HepG2 (cell line): Measurements from ENCODE around the gene ZNF581. TPM values are rescaled to one million over a fixed set of nuclear protein-coding genes. Genes with fewer than 3 reads are reported as not detected.

ENCODE experiments used
- ATAC-seq: fragments of 200-7000 bp; cut with Tn5 transposase; 3 replicates; pipeline ENCODE4 v1.9.1; 2020; ENCODE audit warnings: mild to moderate bottlenecking, moderate library complexity
- BruUV-seq: library from RNA; stranded (reverse); fragments of 400-500 nt; replicated peaks from 2 replicates; lab custom pipeline; 2021; lab: Mats Ljungman, UMichigan
- CTCF ChIA-PET: fragments of 300-600 bp; formaldehyde crosslinking; extraction: SDS; loops from one replicate; lab custom pipeline; 2021; ENCODE audit warnings: low total read pairs, inconsistent platforms, low intra/inter-chr PET ratio; lab: Yijun Ruan, JAX
- POLR2A ChIA-PET: fragments of 350-600 bp; sonication (Branson Sonifier 250); formaldehyde crosslinking; loops from one replicate; lab custom pipeline; 2020; ENCODE audit warnings: antibody characterized with exemption, inconsistent platforms; lab: Yijun Ruan, JAX
- DNase-seq: peaks from one replicate; pipeline ENCODE4 v3.0.0-alpha.2; 2015; ENCODE audit warnings: low spot score
- FAIRE-seq: peaks from 3 replicates; lab custom pipeline; 2011; peaks lifted over from hg19 to GRCh38; lab: Jason Lieb, UNC
- H2AFZ ChIP-seq: one replicate; pipeline ENCODE4 v1.6.1; 2011; ENCODE audit warnings: low read length, inconsistent platforms
- H3K27ac ChIP-seq: fragments of 300-600 bp; 3 replicates; pipeline ENCODE4 v1.8.0; 2011; ENCODE audit warnings: mixed run types, mild to moderate bottlenecking, mixed read lengths, low read length, inconsistent platforms; ENCODE audit not compliant: insufficient read depth; ENCODE audit errors: extremely low read length
- H3K27me3 ChIP-seq, 2 experiments: fragments of 200-600 bp in 1 of 2; 2 replicates in 1 of 2; 3 replicates in 1 of 2; pipeline versions ENCODE4 v1.6.0 to v1.8.0; 2011; ENCODE audit warnings: low read length in 2 of 2, mild to moderate bottlenecking in 2 of 2, moderate library complexity in 2 of 2, inconsistent platforms in 1 of 2; ENCODE audit not compliant: insufficient read depth in 2 of 2, control insufficient read depth in 1 of 2
- H3K36me3 ChIP-seq, 2 experiments: fragments of 200-600 bp in 1 of 2; replicated peaks in 1 of 2; 2 replicates in 1 of 2; 3 replicates in 1 of 2; pipeline versions ENCODE4 v1.5.1 to v1.8.0; 2011; ENCODE audit warnings: low read length in 2 of 2, inconsistent platforms in 1 of 2; ENCODE audit not compliant: insufficient read depth in 2 of 2, control insufficient read depth in 1 of 2
- H3K4me1 ChIP-seq: 2 replicates; pipeline ENCODE4 v1.5.1; 2012; ENCODE audit warnings: low read length, inconsistent platforms; ENCODE audit not compliant: insufficient read depth
- H3K4me2 ChIP-seq: 2 replicates; pipeline ENCODE4 v1.6.0; 2011; ENCODE audit warnings: low read depth, low read length, inconsistent platforms
- H3K4me3 ChIP-seq, 3 experiments: fragments of 200-600 bp in 1 of 3; sonication (generic), shearing (Covaris generic) in 1 of 3; replicated peaks in 1 of 3; 2 replicates each; pipeline ENCODE4 v1.5.1; 2011 to 2016; ENCODE audit warnings: low read length in 3 of 3, inconsistent platforms in 2 of 3, low read depth in 2 of 3, mild to moderate bottlenecking in 2 of 3, control low read depth in 1 of 3, mixed read lengths in 1 of 3; ENCODE audit not compliant: insufficient read depth in 1 of 3
- H3K79me2 ChIP-seq: one replicate; pipeline ENCODE4 v1.6.1; 2011; ENCODE audit warnings: low read length, inconsistent platforms; ENCODE audit not compliant: insufficient read depth
- H3K9ac ChIP-seq: 2 replicates; pipeline ENCODE4 v1.6.0; 2011; ENCODE audit warnings: mild to moderate bottlenecking, low read depth, low read length, inconsistent platforms; ENCODE audit not compliant: insufficient read depth
- H3K9me3 ChIP-seq: 2 replicates; pipeline ENCODE4 v1.5.1; 2012; ENCODE audit warnings: mild to moderate bottlenecking, low read length
- H4K20me1 ChIP-seq: 2 replicates; pipeline ENCODE4 v1.6.0; 2011; ENCODE audit warnings: inconsistent platforms, mild to moderate bottlenecking, low read length, moderate library complexity; ENCODE audit not compliant: insufficient read depth
- ARHGAP35 ChIP-seq: sonication (generic); formaldehyde crosslinking; IDR thresholded peaks from 2 replicates; pipeline ENCODE4 v1.9.0; 2022; ENCODE audit warnings: mild to moderate bottlenecking, inconsistent platforms, moderate library complexity, missing genetic modification reagents, borderline replicate concordance
- CREM ChIP-seq, 2 experiments: sonication (generic) in 1 of 2; formaldehyde crosslinking in 1 of 2; IDR thresholded peaks; 2 replicates each; pipeline versions ENCODE4 v1.4.0 to v1.6.1; 2016 to 2020; ENCODE audit warnings: antibody characterized with exemption in 1 of 2, mild to moderate bottlenecking in 1 of 2, missing genetic modification reagents in 1 of 2
- ETV5 ChIP-seq: IDR thresholded peaks from 2 replicates; pipeline ENCODE4 v1.6.1; 2018; ENCODE audit warnings: missing biosample characterization, missing genetic modification reagents, inconsistent platforms, borderline replicate concordance
- HNRNPK ChIP-seq: fragments of 200-400 bp; formaldehyde crosslinking; IDR thresholded peaks from 2 replicates; pipeline ENCODE4 v1.6.1; 2018; ENCODE audit warnings: low read length, low read depth, moderate library complexity, mild to moderate bottlenecking; ENCODE audit not compliant: poor library complexity, severe bottlenecking
- KLF11 ChIP-seq: IDR thresholded peaks from 2 replicates; pipeline ENCODE4 v1.6.1; 2016; ENCODE audit warnings: missing compliant biosample characterization
- ZMYM3 ChIP-seq: sonication (generic); formaldehyde crosslinking; IDR thresholded peaks from 2 replicates; pipeline ENCODE4 v1.5.1; 2020; ENCODE audit warnings: mild to moderate bottlenecking, missing genetic modification reagents
- ZNF501 ChIP-seq: sonication (generic); formaldehyde crosslinking; IDR thresholded peaks from 2 replicates; pipeline ENCODE4 v1.5.1; 2020; ENCODE audit warnings: mild to moderate bottlenecking, moderate library complexity, missing genetic modification reagents
- ZNF629 ChIP-seq: sonication (generic); formaldehyde crosslinking; conservative IDR thresholded peaks from 2 replicates; pipeline ENCODE4 v1.5.0; 2020; ENCODE audit warnings: missing genetic modification reagents
- whole genome bisulfite sequencing: methylation state at CpG from one replicate; pipeline ENCODE4 v1.1.6; 2017; ENCODE audit warnings: low lambda C conversion rate; 5-methylcytosine and 5-hydroxymethylcytosine counted together
- in situ Hi-C: cut with HindIII; loops from 2 replicates; pipeline ENCODE4 v1.10.0; 2017; ENCODE audit warnings: low pct_unique_long_range_greater_than_20kb; ENCODE audit not compliant: extremely low pct_ligation_motif_present
- intact Hi-C: fragments of 100-400 bp; cut with micrococcal nuclease; formaldehyde crosslinking; loops from one replicate; pipeline ENCODE4 v1.10.0; 2022; ENCODE audit not compliant: unreplicated experiment
- polyA plus RNA-seq, 8 experiments: library from polyadenylated mRNA; depleted of rRNA in 3 of 8; stranded (reverse) in 7 of 8; unstranded in 1 of 8; fragments of >200 nt; fragmentation: Illumina TruSeq in 4 of 8; extraction: Trizol in 4 of 8; gene quantifications; 2 replicates each; pipeline versions ENCODE4 v1.2.1 to v1.2.3, GENCODE V29; 2011 to 2016; ENCODE audit warnings: low read depth in 4 of 8, missing spikeins in 1 of 8, mixed read lengths in 1 of 8; ENCODE audit not compliant: insufficient read depth in 1 of 8
- total RNA-seq, 5 experiments: library from RNA; depleted of rRNA; stranded (reverse); fragments of >200 nt; fragmentation: Illumina TruSeq; extraction: Trizol; gene quantifications; 2 replicates each; pipeline ENCODE4 v1.2.3, GENCODE V29; 2016; ENCODE audit warnings: low read depth in 1 of 5
- TF ChIP-seq, protein P1 (sequence below): sonication (generic); formaldehyde crosslinking; IDR thresholded peaks from 2 replicates; pipeline ENCODE4 v1.4.0; 2020; ENCODE audit warnings: missing genetic modification reagents, mild to moderate bottlenecking, borderline replicate concordance
- TF ChIP-seq, protein P2 (sequence below): sonication (generic); formaldehyde crosslinking; IDR thresholded peaks from 2 replicates; pipeline ENCODE4 v1.4.0; 2020; ENCODE audit warnings: missing genetic modification reagents, borderline replicate concordance
- TF ChIP-seq, protein P3 (sequence below): sonication (generic); formaldehyde crosslinking; IDR thresholded peaks from 2 replicates; pipeline ENCODE4 v1.5.1; 2020; ENCODE audit warnings: mild to moderate bottlenecking, moderate library complexity, missing genetic modification reagents

ZNF581 gene
- total and polyA plus RNA-seq, 2 of the 13 experiments (the other 11 are each of a cell fraction or from before 2014, with no cell fraction given): 19.6 to 49.5 TPM

DNA sequence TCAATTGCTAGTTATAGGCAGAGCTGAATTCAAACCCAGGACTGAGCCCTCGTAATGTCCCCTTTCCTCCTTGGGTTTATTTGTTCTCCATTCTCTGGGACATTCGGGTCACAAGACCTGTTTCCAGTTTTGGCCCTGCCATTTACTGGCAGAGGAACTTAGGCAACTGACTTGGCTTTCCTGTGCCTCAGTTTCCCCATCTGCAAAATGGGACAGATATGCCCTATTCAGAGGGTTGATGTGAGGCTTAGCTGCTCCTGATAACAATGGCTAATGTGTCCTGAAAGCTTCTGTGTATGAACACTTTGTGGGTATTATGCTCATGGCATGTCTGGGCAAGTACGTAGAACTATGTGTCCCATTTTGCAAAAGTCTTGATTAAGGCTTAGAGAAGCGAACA, 42.4 kb upstream of the ZNF581 start:
- Histone ChIP-seq H4K20me1 (0 out of 2 replicates have a peak, but pooled peaks cover 6% of the 10 kb centered on the region), H3K9ac (peak overlapping the region; percentile 75), H3K4me2 (peak overlapping the region; percentile 88), H3K27me3 (no peaks in the 10 kb centered on the region; a peak in 1 of 5 replicates), H3K36me3 (peaks cover 4 to 15% of the 10 kb centered on the region in 2 experiments; a peak in 4 of 5 replicates), H3K4me1 (peaks cover 42% of the 10 kb centered on the region), H3K79me2 (peaks cover 2% of the 10 kb centered on the region), H2AFZ (no peak overlapping the region), H3K9me3 (no peaks in the 10 kb centered on the region), H3K27ac (peak overlapping the region; percentile 98), H3K4me3 (peak overlapping the region; percentile 73 to 94 (median 90))
- 62% methylated on average over 4 of the region's 4 CpGs for WGBS
- CTCF ChIA-PET: no interaction called here
- POLR2A ChIA-PET: interaction anchor here (1.1 to 4.9 kb wide), 5 partner anchors 16 to 345 kb away, joined by 3 to 66 read pairs (median 19); partner anchors contain the start of genes ZNF579 and ZNF784
- FAIRE-seq (no peak), DNase-seq (no peak), ATAC-seq (no peak)
- intact Hi-C loops (loop anchor here (2.0 to 10.0 kb wide), 2 partner anchors 14 to 46 kb away; no protein-coding TSS in a partner anchor), in situ Hi-C loops (no loop called here)
- BruUV-seq: no TSS peak
- TF ChIP-seq ETV5 (no peak), CREM (IDR thresholded peaks at IDR 0.05) (no peak), CREM (CRISPR knock-in tag; IDR thresholded peaks at IDR 0.05) (0 out of 2 replicates have a peak, but pooled peaks have one; percentile 1), ARHGAP35 (CRISPR knock-in tag) (no peak), HNRNPK (no peak), ZMYM3 (CRISPR knock-in tag) (peak; percentile 83), ZNF501 (CRISPR knock-in tag) (peak; percentile 40; the same call in 1 of the 2 replicates), KLF11 (CRISPR knock-in tag) (0 out of 2 replicates have a peak, but pooled peaks have one; percentile 16), ZNF629 (CRISPR knock-in tag) (peak; percentile 89)
- TF ChIP-seq, protein P1, sequence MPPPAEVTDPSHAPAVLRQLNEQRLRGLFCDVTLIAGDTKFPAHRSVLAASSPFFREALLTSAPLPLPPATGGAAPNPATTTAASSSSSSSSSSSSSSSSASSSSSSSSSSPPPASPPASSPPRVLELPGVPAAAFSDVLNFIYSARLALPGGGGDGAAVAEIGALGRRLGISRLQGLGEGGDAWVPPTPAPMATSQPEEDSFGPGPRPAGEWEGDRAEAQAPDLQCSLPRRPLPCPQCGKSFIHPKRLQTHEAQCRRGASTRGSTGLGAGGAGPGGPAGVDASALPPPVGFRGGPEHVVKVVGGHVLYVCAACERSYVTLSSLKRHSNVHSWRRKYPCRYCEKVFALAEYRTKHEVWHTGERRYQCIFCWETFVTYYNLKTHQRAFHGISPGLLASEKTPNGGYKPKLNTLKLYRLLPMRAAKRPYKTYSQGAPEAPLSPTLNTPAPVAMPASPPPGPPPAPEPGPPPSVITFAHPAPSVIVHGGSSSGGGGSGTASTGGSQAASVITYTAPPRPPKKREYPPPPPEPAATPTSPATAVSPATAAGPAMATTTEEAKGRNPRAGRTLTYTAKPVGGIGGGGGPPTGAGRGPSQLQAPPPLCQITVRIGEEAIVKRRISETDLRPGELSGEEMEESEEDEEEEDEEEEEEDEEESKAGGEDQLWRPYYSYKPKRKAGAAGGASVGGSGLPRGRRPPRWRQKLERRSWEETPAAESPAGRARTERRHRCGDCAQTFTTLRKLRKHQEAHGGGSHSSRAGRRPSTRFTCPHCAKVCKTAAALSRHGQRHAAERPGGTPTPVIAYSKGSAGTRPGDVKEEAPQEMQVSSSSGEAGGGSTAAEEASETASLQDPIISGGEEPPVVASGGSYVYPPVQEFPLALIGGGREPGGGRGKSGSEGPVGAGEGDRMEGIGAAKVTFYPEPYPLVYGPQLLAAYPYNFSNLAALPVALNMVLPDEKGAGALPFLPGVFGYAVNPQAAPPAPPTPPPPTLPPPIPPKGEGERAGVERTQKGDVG (CRISPR knock-in tag): no peak
- TF ChIP-seq, protein P2, sequence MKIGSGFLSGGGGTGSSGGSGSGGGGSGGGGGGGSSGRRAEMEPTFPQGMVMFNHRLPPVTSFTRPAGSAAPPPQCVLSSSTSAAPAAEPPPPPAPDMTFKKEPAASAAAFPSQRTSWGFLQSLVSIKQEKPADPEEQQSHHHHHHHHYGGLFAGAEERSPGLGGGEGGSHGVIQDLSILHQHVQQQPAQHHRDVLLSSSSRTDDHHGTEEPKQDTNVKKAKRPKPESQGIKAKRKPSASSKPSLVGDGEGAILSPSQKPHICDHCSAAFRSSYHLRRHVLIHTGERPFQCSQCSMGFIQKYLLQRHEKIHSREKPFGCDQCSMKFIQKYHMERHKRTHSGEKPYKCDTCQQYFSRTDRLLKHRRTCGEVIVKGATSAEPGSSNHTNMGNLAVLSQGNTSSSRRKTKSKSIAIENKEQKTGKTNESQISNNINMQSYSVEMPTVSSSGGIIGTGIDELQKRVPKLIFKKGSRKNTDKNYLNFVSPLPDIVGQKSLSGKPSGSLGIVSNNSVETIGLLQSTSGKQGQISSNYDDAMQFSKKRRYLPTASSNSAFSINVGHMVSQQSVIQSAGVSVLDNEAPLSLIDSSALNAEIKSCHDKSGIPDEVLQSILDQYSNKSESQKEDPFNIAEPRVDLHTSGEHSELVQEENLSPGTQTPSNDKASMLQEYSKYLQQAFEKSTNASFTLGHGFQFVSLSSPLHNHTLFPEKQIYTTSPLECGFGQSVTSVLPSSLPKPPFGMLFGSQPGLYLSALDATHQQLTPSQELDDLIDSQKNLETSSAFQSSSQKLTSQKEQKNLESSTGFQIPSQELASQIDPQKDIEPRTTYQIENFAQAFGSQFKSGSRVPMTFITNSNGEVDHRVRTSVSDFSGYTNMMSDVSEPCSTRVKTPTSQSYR (CRISPR knock-in tag): no peak
- TF ChIP-seq, protein P3, sequence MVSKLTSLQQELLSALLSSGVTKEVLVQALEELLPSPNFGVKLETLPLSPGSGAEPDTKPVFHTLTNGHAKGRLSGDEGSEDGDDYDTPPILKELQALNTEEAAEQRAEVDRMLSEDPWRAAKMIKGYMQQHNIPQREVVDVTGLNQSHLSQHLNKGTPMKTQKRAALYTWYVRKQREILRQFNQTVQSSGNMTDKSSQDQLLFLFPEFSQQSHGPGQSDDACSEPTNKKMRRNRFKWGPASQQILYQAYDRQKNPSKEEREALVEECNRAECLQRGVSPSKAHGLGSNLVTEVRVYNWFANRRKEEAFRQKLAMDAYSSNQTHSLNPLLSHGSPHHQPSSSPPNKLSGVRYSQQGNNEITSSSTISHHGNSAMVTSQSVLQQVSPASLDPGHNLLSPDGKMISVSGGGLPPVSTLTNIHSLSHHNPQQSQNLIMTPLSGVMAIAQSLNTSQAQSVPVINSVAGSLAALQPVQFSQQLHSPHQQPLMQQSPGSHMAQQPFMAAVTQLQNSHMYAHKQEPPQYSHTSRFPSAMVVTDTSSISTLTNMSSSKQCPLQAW: 0 out of 2 replicates have a peak, but pooled peaks have one; percentile 40
